ENCODE results near the gene IRX2.

Gene IRX2

GRCh38 chr5:2764581-2764980 lies 13.1 kb upstream of the IRX2 start:
- H3K4me1 Mint-ChIP-seq: no peaks in the 10 kb centered on the region

GRCh38 chr5:2763533-2763794 lies 12.0 kb upstream of the IRX2 start:
- Mint-ChIP-seq H3K27ac (no peak overlapping the region), H3K9me3 (no peaks in the 10 kb centered on the region), H3K4me3 (no peak overlapping the region), H3K4me1 (no peaks in the 10 kb centered on the region), H3K27me3 (ENCODE audit: low read depth) (peaks cover 78% of the 10 kb centered on the region), H3K36me3 (ENCODE audit: low read depth) (no peaks in the 10 kb centered on the region)
- no peak for TF ChIP-seq CTCF (IDR thresholded peaks at IDR 0.05; ENCODE audit: unreplicated experiment in 3 of 3)

More at GRCh38 chr5:2764581-2764980, 13.1 kb upstream of the IRX2 start:
- Mint-ChIP-seq H3K9me3 (no peaks in the 10 kb centered on the region), H3K27me3 (ENCODE audit: low read depth) (peaks cover 67% of the 10 kb centered on the region), H3K27ac (no peak overlapping the region), H3K36me3 (ENCODE audit: low read depth) (no peaks in the 10 kb centered on the region), H3K4me3 (no peak overlapping the region)
- no peak for TF ChIP-seq CTCF (IDR thresholded peaks at IDR 0.05; ENCODE audit: unreplicated experiment in 3 of 3)

- peaks cover 82% of the 10 kb centered on the region for H3K27me3 Mint-ChIP-seq (ENCODE audit: low read depth)
- H3K4me1 Mint-ChIP-seq: no peaks in the 10 kb centered on the region
- H3K4me3 Mint-ChIP-seq: no peak overlapping the region
- no peak overlapping the region for H3K27ac Mint-ChIP-seq
- no peaks in the 10 kb centered on the region for H3K36me3 Mint-ChIP-seq (ENCODE audit: low read depth)
- no peaks in the 10 kb centered on the region for H3K9me3 Mint-ChIP-seq
- TF ChIP-seq CTCF (IDR thresholded peaks at IDR 0.05; ENCODE audit: unreplicated experiment in 3 of 3): no peak
Observed at GRCh38 chr5:2762744-2763532, 11.5 kb upstream of the IRX2 start.

- no peak for TF ChIP-seq CTCF (IDR thresholded peaks at IDR 0.05; ENCODE audit: unreplicated experiment in 3 of 3)
- Mint-ChIP-seq H3K27me3 (ENCODE audit: low read depth) (peaks cover 87% of the 10 kb centered on the region), H3K4me3 (no peak overlapping the region), H3K4me1 (peaks cover 4% of the 10 kb centered on the region), H3K9me3 (no peaks in the 10 kb centered on the region), H3K27ac (no peak overlapping the region), H3K36me3 (ENCODE audit: low read depth) (no peaks in the 10 kb centered on the region)
Observed at GRCh38 chr5:2761921-2762488, 10.5 kb upstream of the IRX2 start.

GRCh38 chr5:2759696-2760461 lies 8.4 kb upstream of the IRX2 start:
- H3K4me3 Mint-ChIP-seq: no peak overlapping the region
- H3K4me1 Mint-ChIP-seq: peaks cover 20% of the 10 kb centered on the region
- H3K36me3 Mint-ChIP-seq (ENCODE audit: low read depth): no peaks in the 10 kb centered on the region
- peaks cover 93% of the 10 kb centered on the region for H3K27me3 Mint-ChIP-seq (ENCODE audit: low read depth)
- no peak overlapping the region for H3K27ac Mint-ChIP-seq
- no peak for TF ChIP-seq CTCF (IDR thresholded peaks at IDR 0.05; ENCODE audit: unreplicated experiment in 3 of 3)
- no peaks in the 10 kb centered on the region for H3K9me3 Mint-ChIP-seq
